T-helper 22 cell (primary cell): Measurements from ENCODE around the gene CCDC182.

Experiments used
- DNase-seq: peaks from one replicate; pipeline ENCODE4 v3.0.0-alpha.2; 2020; ENCODE audit warnings: low read depth

CCDC182 gene

GRCh38 chr17:57756951-57757350, 11.9 kb upstream of the CCDC182 start:
- no peak for DNase-seq

- DNase-seq, result no peak
These were observed 10.5 kb upstream of the CCDC182 start for GRCh38 chr17:57755480-57756070.

- DNase-seq, result no peak
These were observed 7.2 kb upstream of the CCDC182 start for GRCh38 chr17:57752031-57752905.

- no peak for DNase-seq
These were observed 6.4 kb upstream of the CCDC182 start for GRCh38 chr17:57751348-57751971.

GRCh38 chr17:57750895-57751294, 5.8 kb upstream of the CCDC182 start:
- DNase-seq, result no peak

GRCh38 chr17:57750109-57750871, 5.2 kb upstream of the CCDC182 start:
- no peak for DNase-seq

GRCh38 chr17:57749701-57750100, 4.6 kb upstream of the CCDC182 start:
- DNase-seq, result no peak

- no peak for DNase-seq
These were observed 2.3 kb upstream of the CCDC182 start for GRCh38 chr17:57747221-57748017.

GRCh38 chr17:57746221-57746620, 1.1 kb upstream of the CCDC182 start:
- no peak for DNase-seq

- no peak for DNase-seq
These were observed 616 bp downstream of the CCDC182 start for GRCh38 chr17:57744195-57745170.

- no peak for DNase-seq
These were observed 4.9 kb downstream of the CCDC182 start for GRCh38 chr17:57740235-57740528.

- DNase-seq, result no peak
These were observed 5.5 kb downstream of the CCDC182 start for GRCh38 chr17:57739402-57740234.

GRCh38 chr17:57737450-57737849, 7.6 kb downstream of the CCDC182 start:
- DNase-seq, result no peak

GRCh38 chr17:57735707-57736106, 9.4 kb downstream of the CCDC182 start:
- no peak for DNase-seq

- no peak for DNase-seq
These were observed 9.9 kb downstream of the CCDC182 start for GRCh38 chr17:57735230-57735629.

GRCh38 chr17:57733085-57733484, 12.0 kb downstream of the CCDC182 start:
- no peak for DNase-seq

- DNase-seq, result no peak
These were observed 13.0 kb downstream of the CCDC182 start for GRCh38 chr17:57732062-57732461.

GRCh38 chr17:57730026-57730701, 14.9 kb downstream of the CCDC182 start:
- no peak for DNase-seq

- no peak for DNase-seq
These were observed 17.4 kb downstream of the CCDC182 start for GRCh38 chr17:57727630-57728175.
